Ecto neural progenitor cell (in vitro differentiated cells): ENCODE data around the gene KAT2B.
"Not testable (repeated sequence)": the region's sequence is repeated elsewhere in the genome, so short reads cannot be mapped to it uniquely, and the experiment has no call there.

Experiments
- DNase-seq: peaks from one replicate; pipeline ENCODE4 v3.0.0-alpha.2; 2018; ENCODE audit warnings: low spot score

The KAT2B gene

GRCh38 chr3:20039765-20040547 lies at the start of gene KAT2B:
Gene KAT2B, plus strand, starts transcription at chr3:20040446. Its CDS starts 32 bp downstream, at chr3:20040478.
- DNase-seq = peak; percentile 87

- DNase-seq = no peak
These were observed 45.5 kb upstream of the KAT2B start for GRCh38 chr3:19994796-19995195.

GRCh38 chr3:19997502-19997901 lies 42.7 kb upstream of the KAT2B start:
- no peak for DNase-seq

- no peak for DNase-seq
These were observed 38.3 kb upstream of the KAT2B start for GRCh38 chr3:20001932-20002331.

GRCh38 chr3:20007960-20008359 lies 32.3 kb upstream of the KAT2B start:
- DNase-seq = no peak

GRCh38 chr3:20008646-20009045 lies 31.6 kb upstream of the KAT2B start:
- DNase-seq = no peak

- no peak for DNase-seq
These were observed 28.1 kb upstream of the KAT2B start, which contains the start of gene PP2D1 for GRCh38 chr3:20012164-20012563. Gene PP2D1, minus strand, starts transcription at chr3:20012264. Its CDS starts 192 bp downstream, at chr3:20012072.

- DNase-seq = no peak
These were observed 26.9 kb upstream of the KAT2B start for GRCh38 chr3:20013396-20013795.

GRCh38 chr3:20015525-20015924 lies 24.7 kb upstream of the KAT2B start:
- DNase-seq = no peak

- not testable (repeated sequence) for DNase-seq
These were observed 24.2 kb upstream of the KAT2B start for GRCh38 chr3:20016076-20016475.

GRCh38 chr3:20022954-20023622 lies 17.2 kb upstream of the KAT2B start:
- DNase-seq = no peak

GRCh38 chr3:20023623-20024405 lies 16.4 kb upstream of the KAT2B start:
- DNase-seq = no peak

- no peak for DNase-seq
These were observed 13.1 kb upstream of the KAT2B start for GRCh38 chr3:20027136-20027535.

- DNase-seq = no peak
These were observed 11.3 kb upstream of the KAT2B start for GRCh38 chr3:20028905-20029331.

GRCh38 chr3:20031939-20032338 lies 8.3 kb upstream of the KAT2B start:
- not testable (repeated sequence) for DNase-seq

- no peak for DNase-seq
These were observed 5.2 kb upstream of the KAT2B start for GRCh38 chr3:20035019-20035418.

- DNase-seq = no peak
These were observed 2.8 kb upstream of the KAT2B start for GRCh38 chr3:20037255-20037996.

GRCh38 chr3:20038699-20039465 lies 1.4 kb upstream of the KAT2B start:
- no peak for DNase-seq

- no peak for DNase-seq
These were observed 831 bp upstream of the KAT2B start for GRCh38 chr3:20039466-20039764.

GRCh38 chr3:20040548-20041196 lies 426 bp downstream of the KAT2B start:
- DNase-seq = peak; percentile 84
